Measurements from ENCODE around the gene L1CAM. TPM values are rescaled to one million over a fixed set of nuclear protein-coding genes. Genes with fewer than 3 reads are reported as not detected.

The L1CAM gene
- total RNA-seq, 4 donors from 2014 or later: 0.37 to 2.8 (median 1.6) TPM

DNA sequence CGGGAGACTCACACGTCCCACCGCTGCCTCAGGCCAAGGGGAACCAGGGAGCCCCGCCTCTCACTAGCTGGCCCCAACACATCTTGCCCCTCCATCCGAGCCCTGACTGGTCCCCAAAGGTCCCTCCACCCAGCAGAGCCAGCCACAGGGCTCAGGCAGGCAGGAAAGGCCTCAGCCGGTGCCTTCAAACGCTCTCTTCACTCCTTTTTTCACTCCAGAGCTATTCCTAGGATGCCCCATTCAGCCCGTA lies 41.6 kb upstream of the L1CAM start:
- TF ChIP-seq CTCF (IDR thresholded peaks at IDR 0.05): no peak
- ATAC-seq (ENCODE audit: low FRiP score) (no peak), DNase-seq (ENCODE audit: low spot score) (no peak)

GRCh38 chrX:153926858-153927671 lies 41.1 kb upstream of the L1CAM start:
- DNase-seq (ENCODE audit: low spot score) (no peak), ATAC-seq (ENCODE audit: low FRiP score) (no peak)
- TF ChIP-seq CTCF (IDR thresholded peaks at IDR 0.05): no peak

DNA sequence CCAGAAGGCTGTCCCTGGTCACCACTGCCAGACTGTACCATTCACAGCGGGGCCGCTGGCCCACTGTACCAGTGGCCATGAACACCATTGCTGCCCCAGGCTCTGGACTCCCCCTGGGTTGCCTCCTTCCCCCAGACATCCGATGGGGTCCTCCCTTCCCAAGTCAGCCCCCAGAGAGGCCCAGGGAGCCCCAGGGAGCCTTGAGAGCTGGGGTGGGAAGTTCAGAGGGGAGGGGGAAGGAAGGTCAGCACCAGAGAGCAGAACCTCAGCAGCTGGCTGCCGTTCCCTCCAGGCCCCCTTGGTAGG lies 40.5 kb upstream of the L1CAM start:
- ATAC-seq (ENCODE audit: low FRiP score) (no peak), DNase-seq (ENCODE audit: low spot score) (no peak)
- no peak for TF ChIP-seq CTCF (IDR thresholded peaks at IDR 0.05)

DNA sequence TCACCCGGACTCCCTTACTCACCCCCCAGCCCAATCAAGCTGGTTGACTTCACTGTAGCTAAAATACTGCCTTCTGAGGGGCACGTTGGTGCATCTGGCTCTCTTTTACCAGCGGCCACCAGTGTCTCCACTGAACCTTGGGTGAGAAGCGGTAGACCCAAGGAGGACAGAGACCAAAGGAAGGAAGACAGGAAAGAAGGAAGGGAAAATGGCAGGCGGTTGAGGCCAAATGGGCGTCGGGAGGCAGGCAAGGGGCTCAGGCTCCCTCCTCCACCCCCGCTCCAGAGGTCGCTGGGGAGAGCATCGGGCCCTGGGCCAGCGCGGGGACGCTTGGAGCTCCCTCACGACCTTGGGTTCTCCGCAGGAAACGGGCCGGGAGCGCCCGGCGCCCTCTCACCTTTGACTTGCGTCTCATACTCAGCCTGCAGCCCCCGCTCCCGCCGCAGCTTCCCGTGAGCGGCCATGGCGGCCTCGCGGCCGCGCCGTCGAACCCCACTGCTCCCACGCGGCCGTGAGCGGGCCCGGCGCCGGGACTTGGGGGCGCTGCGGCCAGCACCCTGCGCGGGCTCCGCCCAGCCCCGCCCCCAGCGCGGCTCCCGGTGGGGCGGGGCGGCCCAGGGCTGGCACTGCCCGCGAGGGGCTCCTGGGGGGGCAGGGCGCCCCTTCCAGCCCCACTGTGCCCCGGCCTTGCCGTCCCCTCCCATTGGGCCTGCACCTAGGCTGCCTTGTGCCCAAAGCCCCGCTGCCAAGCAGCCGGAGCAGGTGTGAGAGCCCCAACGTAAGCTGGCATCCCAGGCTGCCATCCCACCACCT lies 40.0 kb upstream of the L1CAM start, which contains the start of gene ARHGAP4:
TSS of gene ARHGAP4 (minus strand) at position 526 of the 813 bp plus-strand sequence. CDS start at position 464, 62 bp downstream.
- TF ChIP-seq CTCF (IDR thresholded peaks at IDR 0.05): no peak
- ATAC-seq (ENCODE audit: low FRiP score) (no peak), DNase-seq (ENCODE audit: low spot score) (no peak)

- DNase-seq (ENCODE audit: low spot score): no peak
- ATAC-seq (ENCODE audit: low FRiP score): no peak
- TF ChIP-seq CTCF (IDR thresholded peaks at IDR 0.05): no peak
Measured at GRCh38 chrX:153925387-153925738, 39.4 kb upstream of the L1CAM start.

GRCh38 chrX:153924149-153924861 lies 38.3 kb upstream of the L1CAM start:
- DNase-seq (ENCODE audit: low spot score) (no peak), ATAC-seq (ENCODE audit: low FRiP score) (no peak)
- no peak for TF ChIP-seq CTCF (IDR thresholded peaks at IDR 0.05)
